Measurements from ENCODE around the gene BICC1.

Gene BICC1

DNA sequence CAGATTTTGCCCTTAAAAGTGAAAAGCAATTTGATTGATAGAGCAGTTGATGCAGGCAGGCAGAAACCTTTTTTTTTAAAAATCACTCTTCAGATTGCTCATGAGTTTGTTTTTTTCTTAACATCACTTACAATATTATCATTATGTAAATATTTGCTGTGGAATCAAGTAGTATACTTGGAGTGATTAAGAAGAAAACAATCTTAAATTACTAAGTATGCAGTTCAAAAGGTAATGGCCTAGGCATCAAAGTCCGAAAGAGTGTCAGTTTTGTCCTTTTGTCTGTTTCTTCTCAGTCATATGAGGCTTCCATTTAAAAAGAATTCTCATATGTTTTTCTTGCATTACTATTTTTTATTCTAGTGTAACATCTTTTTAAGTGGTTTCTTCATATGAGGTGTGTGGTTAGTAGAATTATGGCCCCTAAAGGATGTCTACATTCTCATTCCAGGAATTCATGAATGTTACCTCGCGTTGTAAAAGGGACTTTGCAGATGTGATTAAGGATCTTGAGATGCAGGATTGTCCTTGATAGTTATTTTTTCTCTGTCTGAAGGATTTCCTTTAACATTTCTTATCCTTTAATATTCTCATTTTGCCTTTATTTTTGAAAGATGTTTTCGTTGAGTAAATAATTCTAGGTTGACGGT is 44.0 kb downstream of the BICC1 start:
- TF ChIP-seq, protein P1, sequence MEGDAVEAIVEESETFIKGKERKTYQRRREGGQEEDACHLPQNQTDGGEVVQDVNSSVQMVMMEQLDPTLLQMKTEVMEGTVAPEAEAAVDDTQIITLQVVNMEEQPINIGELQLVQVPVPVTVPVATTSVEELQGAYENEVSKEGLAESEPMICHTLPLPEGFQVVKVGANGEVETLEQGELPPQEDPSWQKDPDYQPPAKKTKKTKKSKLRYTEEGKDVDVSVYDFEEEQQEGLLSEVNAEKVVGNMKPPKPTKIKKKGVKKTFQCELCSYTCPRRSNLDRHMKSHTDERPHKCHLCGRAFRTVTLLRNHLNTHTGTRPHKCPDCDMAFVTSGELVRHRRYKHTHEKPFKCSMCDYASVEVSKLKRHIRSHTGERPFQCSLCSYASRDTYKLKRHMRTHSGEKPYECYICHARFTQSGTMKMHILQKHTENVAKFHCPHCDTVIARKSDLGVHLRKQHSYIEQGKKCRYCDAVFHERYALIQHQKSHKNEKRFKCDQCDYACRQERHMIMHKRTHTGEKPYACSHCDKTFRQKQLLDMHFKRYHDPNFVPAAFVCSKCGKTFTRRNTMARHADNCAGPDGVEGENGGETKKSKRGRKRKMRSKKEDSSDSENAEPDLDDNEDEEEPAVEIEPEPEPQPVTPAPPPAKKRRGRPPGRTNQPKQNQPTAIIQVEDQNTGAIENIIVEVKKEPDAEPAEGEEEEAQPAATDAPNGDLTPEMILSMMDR (conservative IDR thresholded peaks at IDR 0.05; ENCODE audit: low read depth, low read length): no peak
- H3K4me3 ChIP-seq (ENCODE audit: low read depth, low read length): no peak overlapping the region
- DNase-seq (ENCODE audit: low read depth): no peak

GRCh38 chr10:58557714-58558113 is 45.0 kb downstream of the BICC1 start:
- no peak overlapping the region for H3K4me3 ChIP-seq (ENCODE audit: low read depth, low read length)
- DNase-seq (ENCODE audit: low read depth): no peak
- TF ChIP-seq, protein P1 (conservative IDR thresholded peaks at IDR 0.05; ENCODE audit: low read depth, low read length): no peak

DNA sequence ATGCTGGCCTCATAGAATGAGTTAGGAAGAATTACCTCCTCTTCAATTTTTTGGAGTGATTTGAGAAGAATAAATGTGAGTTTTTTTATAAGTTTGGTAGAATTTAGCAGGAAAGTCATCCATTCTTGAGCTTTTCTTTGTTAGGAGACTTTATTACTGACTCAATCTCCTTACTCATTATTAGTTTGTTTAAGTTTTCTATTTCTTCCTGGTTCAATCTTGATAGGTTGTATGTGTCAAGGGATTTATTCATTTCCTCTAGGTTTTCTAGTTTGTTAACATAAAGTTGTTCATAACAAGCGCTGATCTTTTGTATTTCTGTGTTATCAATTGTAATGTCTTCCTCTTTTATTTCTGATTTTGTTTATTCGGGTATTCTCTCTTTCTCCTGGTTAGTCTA is 47.4 kb downstream of the BICC1 start:
- H3K4me3 ChIP-seq (ENCODE audit: low read depth, low read length): no peak overlapping the region
- TF ChIP-seq, protein P1 (conservative IDR thresholded peaks at IDR 0.05; ENCODE audit: low read depth, low read length): no peak
- DNase-seq (ENCODE audit: low read depth): no peak

- TF ChIP-seq, protein P1 (conservative IDR thresholded peaks at IDR 0.05; ENCODE audit: low read depth, low read length): no peak
- DNase-seq (ENCODE audit: low read depth): no peak
- H3K4me3 ChIP-seq (ENCODE audit: low read depth, low read length): no peak overlapping the region
These were observed 52.6 kb downstream of the BICC1 start for GRCh38 chr10:58565271-58565670.

DNA sequence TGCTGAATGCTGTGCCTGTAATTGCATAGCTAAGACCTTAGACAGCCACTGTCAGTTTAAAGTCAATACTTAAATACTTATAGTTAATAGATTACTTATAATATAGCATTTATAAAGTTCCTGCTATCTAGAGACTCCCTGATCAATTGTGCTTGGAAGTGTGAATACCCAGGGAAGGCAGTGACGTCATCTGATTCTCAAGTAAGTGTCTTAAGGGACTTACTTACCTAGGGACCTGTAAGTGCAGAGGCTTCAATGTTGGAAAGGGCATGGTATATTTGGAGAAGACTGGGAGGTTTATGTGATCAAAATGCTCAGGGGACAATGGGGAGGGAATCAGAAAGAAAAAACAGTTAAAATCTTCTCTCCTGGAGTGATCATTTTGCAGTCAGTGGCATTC is 55.0 kb downstream of the BICC1 start:
- no peak for DNase-seq (ENCODE audit: low read depth)
- no peak overlapping the region for H3K4me3 ChIP-seq (ENCODE audit: low read depth, low read length)
- TF ChIP-seq, protein P1 (conservative IDR thresholded peaks at IDR 0.05; ENCODE audit: low read depth, low read length): no peak

- no peak overlapping the region for H3K4me3 ChIP-seq (ENCODE audit: low read depth, low read length)
- DNase-seq (ENCODE audit: low read depth): no peak
- TF ChIP-seq, protein P1 (conservative IDR thresholded peaks at IDR 0.05; ENCODE audit: low read depth, low read length): no peak
These were observed 55.8 kb downstream of the BICC1 start for GRCh38 chr10:58568428-58568935.

DNA sequence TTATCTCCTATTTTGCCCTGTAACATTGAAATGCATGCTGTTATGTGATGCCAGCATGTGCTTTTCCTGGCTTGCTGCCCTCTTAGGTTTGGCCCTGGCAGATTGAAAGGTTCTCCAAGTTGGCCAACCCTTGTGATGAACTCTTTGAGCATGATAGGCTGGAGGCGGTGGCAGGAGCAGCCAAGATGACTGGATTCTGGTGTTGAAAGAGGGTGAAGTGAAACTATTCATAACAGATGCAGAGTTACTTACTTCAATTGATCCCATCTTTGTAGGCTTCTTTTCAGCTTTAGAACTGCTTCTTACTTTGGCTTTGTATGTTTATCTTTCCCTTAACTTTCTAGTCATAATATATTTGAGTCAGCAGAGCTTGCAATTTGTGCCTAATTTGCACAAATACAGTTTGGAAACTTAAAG is 57.6 kb downstream of the BICC1 start:
- H3K4me3 ChIP-seq (ENCODE audit: low read depth, low read length): no peak overlapping the region
- TF ChIP-seq, protein P1 (conservative IDR thresholded peaks at IDR 0.05; ENCODE audit: low read depth, low read length): no peak
- peak; percentile 54 for DNase-seq (ENCODE audit: low read depth)
